ENCODE results near the gene FRMD4A. TPM values are rescaled to one million over a fixed set of nuclear protein-coding genes. Genes with fewer than 3 reads are reported as not detected.

The FRMD4A gene
- total and polyA plus RNA-seq, 12 donors, result 9.1 to 29.6 (median 14.6) TPM

DNA sequence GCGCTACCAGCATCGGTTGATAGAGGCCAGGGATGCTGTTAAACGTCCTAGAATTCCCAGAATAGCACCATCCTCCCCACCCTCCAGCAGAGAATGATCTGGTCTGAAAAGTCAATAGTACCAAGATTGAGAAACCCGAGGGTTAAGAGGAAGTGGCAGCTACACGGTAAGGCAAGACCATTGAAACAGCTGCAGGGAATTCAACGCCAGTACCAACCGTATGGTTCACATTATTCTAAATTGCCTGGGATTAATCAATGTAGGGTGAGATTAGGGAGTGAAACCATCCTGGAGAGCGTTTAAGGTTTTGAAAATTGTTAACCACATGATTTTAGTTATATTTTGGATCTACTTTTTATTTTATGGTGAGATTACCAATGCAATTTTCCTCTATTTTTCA, 391.8 kb downstream of the FRMD4A start:
- H3K4me3 ChIP-seq, result no peak overlapping the region
- DNase-seq, result no peak
- TF ChIP-seq POLR2A (IDR thresholded peaks at IDR 0.05), result no peak
- TF ChIP-seq, protein P1, sequence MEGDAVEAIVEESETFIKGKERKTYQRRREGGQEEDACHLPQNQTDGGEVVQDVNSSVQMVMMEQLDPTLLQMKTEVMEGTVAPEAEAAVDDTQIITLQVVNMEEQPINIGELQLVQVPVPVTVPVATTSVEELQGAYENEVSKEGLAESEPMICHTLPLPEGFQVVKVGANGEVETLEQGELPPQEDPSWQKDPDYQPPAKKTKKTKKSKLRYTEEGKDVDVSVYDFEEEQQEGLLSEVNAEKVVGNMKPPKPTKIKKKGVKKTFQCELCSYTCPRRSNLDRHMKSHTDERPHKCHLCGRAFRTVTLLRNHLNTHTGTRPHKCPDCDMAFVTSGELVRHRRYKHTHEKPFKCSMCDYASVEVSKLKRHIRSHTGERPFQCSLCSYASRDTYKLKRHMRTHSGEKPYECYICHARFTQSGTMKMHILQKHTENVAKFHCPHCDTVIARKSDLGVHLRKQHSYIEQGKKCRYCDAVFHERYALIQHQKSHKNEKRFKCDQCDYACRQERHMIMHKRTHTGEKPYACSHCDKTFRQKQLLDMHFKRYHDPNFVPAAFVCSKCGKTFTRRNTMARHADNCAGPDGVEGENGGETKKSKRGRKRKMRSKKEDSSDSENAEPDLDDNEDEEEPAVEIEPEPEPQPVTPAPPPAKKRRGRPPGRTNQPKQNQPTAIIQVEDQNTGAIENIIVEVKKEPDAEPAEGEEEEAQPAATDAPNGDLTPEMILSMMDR (IDR thresholded peaks at IDR 0.05), result no peak
- H3K9me3 ChIP-seq (replicated peaks in 1 of 3), result no peaks in the 10 kb centered on the region
- H3K27me3 ChIP-seq, result no peaks in the 10 kb centered on the region
- intact Hi-C loops (cut with DNase I), result no loop called here
- WGBS, 4 donors, result 55 to 63% (median 58%) methylated on average over 8 of the region's 8 CpGs
- H3K4me1 ChIP-seq (replicated peaks in 1 of 2), result peaks cover 0 to 9% of the 10 kb centered on the region in 2 donors
- no peaks in the 10 kb centered on the region for H3K36me3 ChIP-seq (replicated peaks in 1 of 2)
- H3K27ac ChIP-seq, result peak overlapping the region in 1 of 5 donors; percentile 31

DNA sequence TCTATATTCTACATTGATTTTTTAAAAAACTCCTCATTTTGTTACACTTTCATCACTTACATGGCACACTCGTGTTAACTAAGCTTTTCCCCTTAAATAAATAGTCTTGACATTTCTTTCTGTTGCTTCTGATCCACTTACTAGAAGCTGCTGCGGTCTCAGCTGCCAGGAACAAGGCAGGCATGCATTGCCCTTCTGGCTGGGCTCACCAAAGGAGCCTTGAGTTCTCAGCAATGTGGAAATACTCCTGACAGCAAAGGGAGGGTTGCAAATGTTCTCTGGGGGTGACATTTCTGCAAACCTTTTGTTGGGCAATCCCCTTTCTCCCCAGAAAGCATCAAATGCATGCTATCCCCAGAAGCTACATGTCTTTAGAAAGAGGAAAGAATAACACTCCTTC, 393.9 kb downstream of the FRMD4A start:
- Histone ChIP-seq H3K4me3 (no peak overlapping the region), H3K4me1 (replicated peaks in 1 of 2) (peaks cover 0 to 9% of the 10 kb centered on the region in 2 donors), H3K27me3 (no peaks in the 10 kb centered on the region), H3K36me3 (replicated peaks in 1 of 2) (no peaks in the 10 kb centered on the region), H3K9me3 (replicated peaks in 1 of 3) (no peaks in the 10 kb centered on the region), H3K27ac (no peak overlapping the region)
- WGBS, 4 donors, result 68 to 81% (median 73%) methylated on average over 2 of the region's 2 CpGs
- intact Hi-C loops (cut with DNase I), result no loop called here
- TF ChIP-seq, protein P1 (IDR thresholded peaks at IDR 0.05), result no peak
- no peak for TF ChIP-seq POLR2A (IDR thresholded peaks at IDR 0.05)
- no peak for DNase-seq

DNA sequence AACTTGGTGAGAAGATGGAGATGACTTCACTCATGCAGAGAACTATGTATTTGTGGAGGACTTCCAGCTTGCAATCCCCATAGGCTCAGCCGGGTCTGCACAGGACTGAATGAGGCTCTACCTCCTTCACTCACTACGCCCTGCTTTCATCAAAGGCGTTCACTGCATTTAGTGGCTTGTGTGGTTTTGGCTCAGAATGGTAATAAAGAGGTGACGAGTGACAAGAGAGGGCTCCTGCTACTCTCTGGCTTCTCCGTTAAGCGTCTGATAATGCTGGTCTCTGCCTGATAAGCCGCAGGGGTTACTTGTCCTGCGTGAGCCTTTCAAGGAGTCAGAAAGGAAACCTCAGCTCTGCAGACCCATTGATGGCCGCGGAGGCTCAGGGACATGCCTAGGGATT, 400.6 kb downstream of the FRMD4A start:
- Histone ChIP-seq H3K4me1 (replicated peaks in 1 of 2) (no peaks in the 10 kb centered on the region), H3K36me3 (replicated peaks in 1 of 2) (no peaks in the 10 kb centered on the region), H3K9me3 (replicated peaks in 1 of 3) (no peaks in the 10 kb centered on the region), H3K4me3 (no peak overlapping the region), H3K27me3 (no peaks in the 10 kb centered on the region), H3K27ac (no peak overlapping the region)
- 53 to 61% (median 56%) methylated on average over 9 to 10 of the region's 10 CpGs for WGBS, 4 donors
- intact Hi-C loops (cut with DNase I), result no loop called here
- no peak for DNase-seq
- TF ChIP-seq, protein P1 (IDR thresholded peaks at IDR 0.05), result no peak
- no peak for TF ChIP-seq POLR2A (IDR thresholded peaks at IDR 0.05)

DNA sequence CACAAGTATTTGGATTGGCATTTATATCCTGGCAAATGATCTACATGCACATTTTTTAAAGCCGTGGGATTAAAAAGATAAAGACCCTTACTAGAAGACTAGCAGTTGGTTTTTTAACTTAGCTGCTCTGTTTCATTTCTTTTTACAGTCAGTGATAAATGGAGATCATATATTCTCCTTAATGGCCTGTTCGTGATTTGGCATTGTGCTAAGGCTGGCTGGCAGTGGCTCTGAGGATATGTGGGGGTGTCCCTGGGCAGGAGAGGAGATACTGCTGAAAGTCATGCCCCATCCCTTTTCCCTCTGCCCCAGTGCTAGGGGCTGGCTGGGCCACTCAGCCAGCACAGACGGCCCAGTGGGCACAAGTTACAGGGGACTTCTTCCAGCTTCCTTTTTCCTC, 402.3 kb downstream of the FRMD4A start:
- TF ChIP-seq, protein P1 (IDR thresholded peaks at IDR 0.05), result no peak
- intact Hi-C loops (cut with DNase I), result no loop called here
- Histone ChIP-seq H3K36me3 (replicated peaks in 1 of 2) (no peaks in the 10 kb centered on the region), H3K4me3 (no peak overlapping the region), H3K27me3 (no peaks in the 10 kb centered on the region), H3K4me1 (replicated peaks in 1 of 2) (no peaks in the 10 kb centered on the region), H3K27ac (no peak overlapping the region), H3K9me3 (replicated peaks in 1 of 3) (no peaks in the 10 kb centered on the region)
- WGBS, 4 donors, result 48 to 78% (median 61%) methylated on average over 3 of the region's 3 CpGs
- no peak for DNase-seq
